GM10248 (cell line): ENCODE data around the gene EIF2AK2.
A peak's percentile ranks its signal among the peaks of the same experiment; 100 is the strongest.

Source experiments
- CTCF ChIA-PET: fragments of 300-600 bp; sonication (Branson Sonifier 250); formaldehyde crosslinking; extraction: SDS; loops from one replicate; lab custom pipeline; 2021; ENCODE audit warnings: antibody characterized with exemption; lab: Yijun Ruan, JAX
- POLR2A ChIA-PET: fragments of 350-650 bp; sonication (Branson Sonifier 250); formaldehyde crosslinking; extraction: SDS; loops from one replicate; lab custom pipeline; 2020; ENCODE audit warnings: antibody characterized with exemption; lab: Yijun Ruan, JAX
- DNase-seq: peaks from one replicate; pipeline ENCODE4 v3.0.0; 2012; ENCODE audit errors: extremely low spot score
- TF ChIP-seq, protein P1 (sequence below): IDR thresholded peaks from 2 replicates; pipeline ENCODE4 v1.5.1; 2012; ENCODE audit warnings: mild to moderate bottlenecking, low read depth; ENCODE audit errors: extremely low read depth, missing control alignments, control extremely low read depth

EIF2AK2 gene

GRCh38 chr2:37083873-37084794 is 72.6 kb downstream of the EIF2AK2 start, which contains the start of the genes GPATCH11 and HEATR5B:
GPATCH11 (plus strand) TSS chr2:37084518; CDS start chr2:37088382, 3,864 bp downstream.
HEATR5B (minus strand) TSS chr2:37084372; CDS start chr2:37083414, 958 bp downstream.
- POLR2A ChIA-PET: no interaction called here

DNA sequence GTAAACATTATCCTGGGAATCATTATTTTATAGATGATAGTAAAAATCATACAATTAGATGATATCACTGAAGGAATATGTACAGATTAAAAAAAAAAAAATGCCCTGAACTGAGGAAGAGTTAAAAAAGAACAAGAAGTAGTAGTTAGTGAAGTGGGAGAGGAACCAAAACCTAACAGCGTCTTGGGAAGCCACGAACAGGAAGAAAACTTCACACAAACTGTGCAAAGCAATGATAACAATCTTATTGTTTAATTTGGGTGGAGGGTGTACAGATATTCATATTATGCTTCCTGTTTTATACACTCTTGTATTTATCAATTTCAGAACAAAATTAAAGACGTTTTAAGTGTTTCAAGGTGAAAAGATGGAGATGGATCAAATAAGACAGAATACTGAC is 76.1 kb downstream of the EIF2AK2 start:
- DNase-seq: no peak
- POLR2A ChIA-PET: no interaction called here
- CTCF ChIA-PET: no interaction called here
- TF ChIP-seq, protein P1, sequence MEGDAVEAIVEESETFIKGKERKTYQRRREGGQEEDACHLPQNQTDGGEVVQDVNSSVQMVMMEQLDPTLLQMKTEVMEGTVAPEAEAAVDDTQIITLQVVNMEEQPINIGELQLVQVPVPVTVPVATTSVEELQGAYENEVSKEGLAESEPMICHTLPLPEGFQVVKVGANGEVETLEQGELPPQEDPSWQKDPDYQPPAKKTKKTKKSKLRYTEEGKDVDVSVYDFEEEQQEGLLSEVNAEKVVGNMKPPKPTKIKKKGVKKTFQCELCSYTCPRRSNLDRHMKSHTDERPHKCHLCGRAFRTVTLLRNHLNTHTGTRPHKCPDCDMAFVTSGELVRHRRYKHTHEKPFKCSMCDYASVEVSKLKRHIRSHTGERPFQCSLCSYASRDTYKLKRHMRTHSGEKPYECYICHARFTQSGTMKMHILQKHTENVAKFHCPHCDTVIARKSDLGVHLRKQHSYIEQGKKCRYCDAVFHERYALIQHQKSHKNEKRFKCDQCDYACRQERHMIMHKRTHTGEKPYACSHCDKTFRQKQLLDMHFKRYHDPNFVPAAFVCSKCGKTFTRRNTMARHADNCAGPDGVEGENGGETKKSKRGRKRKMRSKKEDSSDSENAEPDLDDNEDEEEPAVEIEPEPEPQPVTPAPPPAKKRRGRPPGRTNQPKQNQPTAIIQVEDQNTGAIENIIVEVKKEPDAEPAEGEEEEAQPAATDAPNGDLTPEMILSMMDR: no peak

More at GRCh38 chr2:37083873-37084794, 72.6 kb downstream of the EIF2AK2 start, which contains the start of the genes GPATCH11 and HEATR5B:
- TF ChIP-seq, protein P1: no peak
- CTCF ChIA-PET: interaction anchor here (0.9 to 1.2 kb wide), 2 partner anchors 9 to 25 kb away, joined by 3 read pairs; no protein-coding TSS in a partner anchor
- DNase-seq: peak; percentile 97

DNA sequence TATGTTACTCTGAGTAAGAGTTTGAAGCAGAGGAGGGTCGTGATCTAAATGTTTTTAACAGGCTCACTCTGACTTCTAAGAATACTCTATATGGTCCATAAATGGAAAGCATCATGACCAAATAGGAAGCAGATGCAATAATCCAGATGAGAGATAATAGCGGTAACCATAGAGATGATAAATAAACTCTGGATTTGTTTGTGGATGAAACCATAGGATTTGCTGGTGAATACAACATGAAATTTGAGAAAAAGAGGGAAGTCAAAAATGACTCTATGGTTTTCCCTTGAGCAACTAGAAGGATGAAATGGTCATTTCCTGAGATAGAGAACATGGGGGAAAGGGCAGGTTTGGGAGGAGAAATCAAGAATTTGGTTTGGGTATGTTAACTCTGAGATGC is 76.5 kb downstream of the EIF2AK2 start:
- DNase-seq: no peak
- ChIA-PET POLR2A (no interaction called here), CTCF (no interaction called here)
- TF ChIP-seq, protein P1: no peak

DNA sequence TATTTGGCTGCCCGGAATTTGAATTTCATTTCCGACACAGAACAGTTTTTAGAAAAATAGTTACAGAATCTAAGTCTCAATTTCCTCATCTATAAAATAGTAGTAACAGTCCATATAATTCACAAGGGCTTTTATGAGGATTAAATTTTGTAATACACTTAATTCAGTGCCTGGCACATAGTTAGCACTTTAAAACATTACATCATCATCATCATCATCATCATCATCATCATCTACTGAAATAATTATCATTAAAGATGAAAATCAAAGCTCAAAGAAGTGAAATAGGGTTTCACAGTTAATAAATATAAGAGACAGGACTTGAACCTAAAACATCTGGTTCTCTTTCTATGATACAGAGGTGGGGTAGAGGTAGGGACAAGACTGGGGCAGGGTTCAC is 85.8 kb downstream of the EIF2AK2 start:
- DNase-seq: no peak
- ChIA-PET POLR2A (no interaction called here), CTCF (interaction anchor here (2.0 kb wide), 1 partner anchor 12 kb away, joined by 6 read pairs; no protein-coding TSS in a partner anchor)
- TF ChIP-seq, protein P1: no peak

- CTCF ChIA-PET: interaction anchor here (0.9 to 2.0 kb wide), 4 partner anchors 9 to 26 kb away, joined by 3 to 6 read pairs (median 4); no protein-coding TSS in a partner anchor
- DNase-seq: no peak
- TF ChIP-seq, protein P1: no peak
- POLR2A ChIA-PET: no interaction called here
Observed at GRCh38 chr2:37068686-37069085, 88.1 kb downstream of the EIF2AK2 start.

DNA sequence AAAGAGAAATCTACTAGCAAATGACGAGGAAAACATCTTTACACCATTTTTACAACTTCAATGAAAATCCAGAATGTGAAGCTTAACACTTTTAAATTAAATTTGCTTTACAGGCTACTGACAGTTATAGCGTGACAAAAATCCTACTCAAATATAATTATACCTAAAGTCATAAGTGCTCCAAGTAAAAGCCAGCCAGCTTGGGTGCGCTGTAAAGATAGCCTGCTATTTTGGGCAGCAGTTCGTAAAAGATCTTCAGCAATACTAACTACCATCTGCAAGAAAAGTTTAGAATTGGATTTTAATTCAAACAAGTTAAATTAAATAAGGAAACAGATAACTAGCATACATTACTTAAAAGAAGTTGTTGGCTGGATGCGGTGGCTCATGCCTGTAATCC is 95.0 kb downstream of the EIF2AK2 start:
- TF ChIP-seq, protein P1: no peak
- DNase-seq: no peak
- ChIA-PET CTCF (interaction anchor here (1.7 kb wide), 1 partner anchor 10 kb away, joined by 8 read pairs; no protein-coding TSS in a partner anchor), POLR2A (no interaction called here)
